Fibroblast of lung (primary cell): Measurements from ENCODE around the gene SLC25A41. TPM values are rescaled to one million over a fixed set of nuclear protein-coding genes. Genes with fewer than 3 reads are reported as not detected.

Experiments
- DNase-seq, 2 donors: peaks; one replicate each; pipeline versions ENCODE4 v3.0.0 to v3.0.0-alpha.2; 2010; ENCODE audit warnings: low read depth in 2 of 2
- H2AFZ ChIP-seq: 2 replicates; pipeline ENCODE4 v1.5.1; 2012; ENCODE audit warnings: low read length, control low read depth, inconsistent platforms
- H3K27ac ChIP-seq: 2 replicates; pipeline ENCODE4 v1.5.1; 2011; ENCODE audit warnings: low read length, control low read depth; ENCODE audit not compliant: insufficient read depth
- H3K27me3 ChIP-seq: 2 replicates; pipeline ENCODE4 v1.5.1; 2011; ENCODE audit warnings: mild to moderate bottlenecking, low read length; ENCODE audit not compliant: control insufficient read depth, insufficient read depth
- H3K36me3 ChIP-seq: 2 replicates; pipeline ENCODE4 v1.5.1; 2011; ENCODE audit warnings: low read length; ENCODE audit not compliant: control insufficient read depth, insufficient read depth
- H3K4me1 ChIP-seq: 2 replicates; pipeline ENCODE4 v1.5.1; 2011; ENCODE audit warnings: low read length; ENCODE audit not compliant: control insufficient read depth, insufficient read depth; ENCODE audit errors: extremely low read depth
- H3K4me2 ChIP-seq: 2 replicates; pipeline ENCODE4 v1.5.1; 2011; ENCODE audit warnings: low read length, control low read depth; ENCODE audit not compliant: insufficient read depth; ENCODE audit errors: extremely low read depth
- H3K4me3 ChIP-seq, 4 experiments: fragments of 200-600 bp in 1 of 4; sonication (generic) in 1 of 4; replicated peaks in 1 of 4; 2 replicates each; pipeline ENCODE4 v1.5.1; 2011 to 2016; ENCODE audit warnings: low read length in 4 of 4, low read depth in 3 of 4, mild to moderate bottlenecking in 3 of 4, control low read depth in 2 of 4, inconsistent platforms in 1 of 4, mixed read lengths in 1 of 4; ENCODE audit not compliant: insufficient read depth in 1 of 4; ENCODE audit errors: control extremely low read depth in 1 of 4
- H3K79me2 ChIP-seq: 2 replicates; pipeline ENCODE4 v1.5.1; 2012; ENCODE audit warnings: mild to moderate bottlenecking, low read length, inconsistent platforms; ENCODE audit not compliant: control insufficient read depth, insufficient read depth
- H3K9ac ChIP-seq: 2 replicates; pipeline ENCODE4 v1.5.1; 2011; ENCODE audit warnings: mild to moderate bottlenecking, low read length, control low read depth; ENCODE audit not compliant: insufficient read depth
- H3K9me3 ChIP-seq: 2 replicates; pipeline ENCODE4 v1.5.1; 2012; ENCODE audit warnings: low read depth, low read length; ENCODE audit not compliant: control insufficient read depth, insufficient read depth
- H4K20me1 ChIP-seq: 2 replicates; pipeline ENCODE4 v1.5.1; 2011; ENCODE audit warnings: low read length; ENCODE audit not compliant: control insufficient read depth, insufficient read depth; ENCODE audit errors: extremely low read depth
- CTCF ChIP-seq, 2 donors: IDR thresholded peaks in 1 of 2; conservative IDR thresholded peaks in 1 of 2; 1 replicate in 1 of 2; 2 replicates in 1 of 2; pipeline ENCODE4 v1.5.1; 2011 to 2012; ENCODE audit warnings: low read length in 2 of 2, control low read depth in 1 of 2, inconsistent platforms in 1 of 2, low read depth in 1 of 2, mild to moderate bottlenecking in 1 of 2
- EZH2 ChIP-seq: IDR thresholded peaks from 2 replicates; pipeline ENCODE4 v1.5.1; 2012; ENCODE audit warnings: low read length, control low read depth, mild to moderate bottlenecking; ENCODE audit errors: missing control alignments
- polyA plus RNA-seq, 2 donors: library from polyadenylated mRNA; depleted of rRNA in 1 of 2; stranded (reverse) in 1 of 2; unstranded in 1 of 2; fragments of >200 nt; gene quantifications; 2 replicates each; pipeline ENCODE4 v1.2.1, GENCODE V29; 2011 to 2012; ENCODE audit warnings: missing spikeins in 1 of 2
- total RNA-seq: library from RNA; depleted of rRNA; stranded (reverse); fragments of >200 nt; gene quantifications from 2 replicates; pipeline ENCODE4 v1.2.1, GENCODE V29; 2014

SLC25A41 gene
- total and polyA plus RNA-seq, 2 donors (not counting 1 experiment from before 2014, with no cell fraction given), result under 0.01 TPM; not detected in 1

- no peak overlapping the region for H3K4me3 ChIP-seq
- H3K9ac ChIP-seq, result no peak overlapping the region
- H3K27ac ChIP-seq, result no peak overlapping the region
- no peaks in the 10 kb centered on the region for H3K4me1 ChIP-seq
- H3K79me2 ChIP-seq, result no peaks in the 10 kb centered on the region
- H3K4me2 ChIP-seq, result no peak overlapping the region
- peaks cover 21% of the 10 kb centered on the region for H3K36me3 ChIP-seq
- H2AFZ ChIP-seq, result no peak overlapping the region
- DNase-seq, result no peak
- no peaks in the 10 kb centered on the region for H4K20me1 ChIP-seq
- no peaks in the 10 kb centered on the region for H3K27me3 ChIP-seq
- no peaks in the 10 kb centered on the region for H3K9me3 ChIP-seq
- no peak for TF ChIP-seq CTCF (conservative IDR thresholded peaks at IDR 0.05 in 1 of 2, IDR thresholded peaks at IDR 0.05 in 1 of 2; ENCODE audit: low read depth in 1 of 2, low read length in 2 of 2)
- no peak for TF ChIP-seq EZH2
Measured at GRCh38 chr19:6412061-6412446, 21.5 kb downstream of the SLC25A41 start.

- no peak for DNase-seq
- Histone ChIP-seq H3K9ac (no peak overlapping the region), H3K4me2 (no peak overlapping the region), H2AFZ (no peak overlapping the region), H3K36me3 (peaks cover 2% of the 10 kb centered on the region), H3K4me1 (no peaks in the 10 kb centered on the region), H3K79me2 (no peaks in the 10 kb centered on the region), H4K20me1 (no peaks in the 10 kb centered on the region), H3K4me3 (no peak overlapping the region), H3K27ac (no peak overlapping the region), H3K9me3 (no peaks in the 10 kb centered on the region), H3K27me3 (no peaks in the 10 kb centered on the region)
- TF ChIP-seq EZH2 (no peak), CTCF (conservative IDR thresholded peaks at IDR 0.05 in 1 of 2, IDR thresholded peaks at IDR 0.05 in 1 of 2; ENCODE audit: low read depth in 1 of 2, low read length in 2 of 2) (no peak)
Measured at GRCh38 chr19:6409346-6409745, 24.2 kb downstream of the SLC25A41 start.

- Histone ChIP-seq H3K4me1 (no peaks in the 10 kb centered on the region), H3K36me3 (no peaks in the 10 kb centered on the region)
- TF ChIP-seq CTCF (conservative IDR thresholded peaks at IDR 0.05 in 1 of 2, IDR thresholded peaks at IDR 0.05 in 1 of 2; ENCODE audit: low read depth in 1 of 2, low read length in 2 of 2) (no peak), EZH2 (no peak)
Measured at GRCh38 chr19:6406401-6406800, 27.2 kb downstream of the SLC25A41 start.

More at GRCh38 chr19:6406401-6406800, 27.2 kb downstream of the SLC25A41 start:
- Histone ChIP-seq H3K79me2 (no peaks in the 10 kb centered on the region), H3K27me3 (no peaks in the 10 kb centered on the region), H3K9me3 (no peaks in the 10 kb centered on the region), H2AFZ (no peak overlapping the region), H3K9ac (no peak overlapping the region), H3K27ac (no peak overlapping the region), H3K4me3 (no peak overlapping the region), H3K4me2 (no peak overlapping the region), H4K20me1 (no peaks in the 10 kb centered on the region)
- no peak for DNase-seq
